Mucosa of descending colon (tissue), 3 donors: ENCODE results near the gene TBC1D22B. TPM values are rescaled to one million over a fixed set of nuclear protein-coding genes. Genes with fewer than 3 reads are reported as not detected.
A peak's percentile ranks its signal among the peaks of the same experiment; 100 is the strongest.

Experiments used
- ATAC-seq: fragments of 200-7000 bp; cut with Tn5 transposase; one replicate; pipeline ENCODE4 v1.9.1; 2020; ENCODE audit warnings: mild to moderate bottlenecking, moderate library complexity
- DNase-seq, 3 donors: peaks; one replicate each; pipeline ENCODE4 v3.0.0-alpha.2; 2020
- H3K36me3 ChIP-seq: fragments of 200-600 bp; one replicate; pipeline ENCODE4 v1.8.0; 2021; ENCODE audit warnings: low read depth, mild to moderate bottlenecking
- H3K4me1 ChIP-seq: fragments of 200-600 bp; one replicate; pipeline ENCODE4 v1.8.0; 2021; ENCODE audit warnings: low read depth, mild to moderate bottlenecking
- H3K4me3 ChIP-seq: fragments of 200-600 bp; one replicate; pipeline ENCODE4 v1.8.0; 2021; ENCODE audit warnings: mild to moderate bottlenecking
- H3K9me3 ChIP-seq: fragments of 200-600 bp; one replicate; pipeline ENCODE4 v1.8.0; 2021; ENCODE audit warnings: mild to moderate bottlenecking
- CTCF ChIP-seq: fragments of 200-600 bp; IDR thresholded peaks from one replicate; pipeline ENCODE4 v1.8.0; 2022; ENCODE audit warnings: antibody characterized with exemption, mild to moderate bottlenecking
- intact Hi-C, 2 donors: fragments of 100-400 bp; cut with DNase I in 1 of 2; cut with micrococcal nuclease in 1 of 2; formaldehyde crosslinking; loops; one replicate each; pipeline versions ENCODE4 v1.11.0 to v1.11.1; 2022; cut with DNase I, micrococcal nuclease
- total RNA-seq, 3 donors: library from RNA; stranded (reverse); fragmentation: NEBNext Ultra II Directional in 2 of 3; extraction: Animal tissue kit (Norgen Biotek cat#: 25700) in 2 of 3; gene quantifications; one replicate each; pipeline versions ENCODE4 v1.2.1 to v1.2.4, GENCODE V29; 2021 to 2023
- donor health status: DM: no; HTN: no; CAD: no; lungs with moderate emphysema.
- donor health status: DM: no; HTN: no; CAD: no.
- donor health status: DM: no; HTN: yes; CAD: no.

Gene TBC1D22B
- total RNA-seq, 3 donors from 2014 or later, result 12.9 to 15.5 (median 14.8) TPM

DNA sequence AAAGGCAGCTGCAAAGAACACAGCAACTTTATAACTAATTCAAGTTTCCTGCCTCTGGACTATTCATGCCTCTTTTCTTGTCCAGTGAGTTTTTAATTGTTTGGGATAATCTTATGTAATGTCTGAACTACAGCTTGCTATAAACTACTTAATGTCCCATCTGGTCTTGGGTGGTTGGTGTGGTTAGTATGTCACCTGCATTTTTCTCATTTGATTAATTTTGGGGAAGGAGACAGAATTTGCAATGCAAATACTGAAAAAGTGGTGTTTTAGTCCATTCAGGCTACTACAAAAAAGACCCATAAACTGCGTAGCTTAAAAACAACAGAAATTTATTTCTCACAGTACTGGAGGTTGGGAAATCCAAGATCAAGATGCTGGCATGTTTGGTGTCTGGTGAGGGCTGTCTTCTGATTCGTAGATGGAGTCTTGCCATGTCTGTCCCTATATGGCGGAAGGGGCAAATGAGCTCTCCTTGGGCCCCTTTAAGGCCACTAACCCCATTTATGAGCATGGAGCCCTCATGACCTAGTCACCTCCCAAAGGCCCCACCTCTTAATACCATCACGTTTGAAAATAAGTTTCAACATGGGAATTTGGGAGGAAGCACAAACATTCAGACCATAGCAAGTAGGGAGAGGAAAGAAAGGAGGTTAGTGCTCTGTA, 118.6 kb downstream of the TBC1D22B start:
- Histone ChIP-seq H3K9me3 (no peaks in the 10 kb centered on the region), H3K4me1 (no peaks in the 10 kb centered on the region), H3K4me3 (no peak overlapping the region), H3K36me3 (no peaks in the 10 kb centered on the region)
- ATAC-seq (no peak), DNase-seq (no peak)
- intact Hi-C loops, result no loop called here
- TF ChIP-seq CTCF, result no peak

GRCh38 chr6:37381579-37381978, 124.0 kb downstream of the TBC1D22B start:
- ATAC-seq, result peak; percentile 84
- intact Hi-C loops, result loop anchor here in 1 of 2 donors (5.0 kb wide), 1 partner anchor 186 kb away; no protein-coding TSS in a partner anchor

More at GRCh38 chr6:37381579-37381978, 124.0 kb downstream of the TBC1D22B start:
- no peak overlapping the region for H3K4me3 ChIP-seq
- DNase-seq, result peak in 1 of 3 donors; percentile 24
- TF ChIP-seq CTCF, result no peak
- no peaks in the 10 kb centered on the region for H3K4me1 ChIP-seq
- no peaks in the 10 kb centered on the region for H3K9me3 ChIP-seq
- no peaks in the 10 kb centered on the region for H3K36me3 ChIP-seq

Other genes with a start within 250 kb of the TBC1D22B start
- gene PIM1, start 87.6 kb upstream of the TBC1D22B start, total RNA-seq, result 10 to 100 TPM; 36.9 to 84.1 (median 56.0) TPM
- gene TMEM217, start 372 bp downstream of the TBC1D22B start, total RNA-seq, result 1 to 10 TPM in 2 of 3 donors, under 1 TPM in 1; 0.96 to 1.6 (median 1.5) TPM
- 10 to 100 TPM; 11.2 to 16.3 (median 11.4) TPM for gene RNF8, start 96.2 kb downstream of the TBC1D22B start, total RNA-seq
- gene CMTR1, start 175.4 kb downstream of the TBC1D22B start, total RNA-seq, result 10 to 100 TPM; 26.1 to 49.8 (median 27.5) TPM
- gene CCDC167, start 242.1 kb downstream of the TBC1D22B start, total RNA-seq, result 10 to 100 TPM in 2 of 3 donors, 1 to 10 TPM in 1; 5.4 to 13.4 (median 12.1) TPM